Measurements from ENCODE around the gene DNALI1.
A peak's percentile ranks its signal among the peaks of the same experiment; 100 is the strongest.
"Not testable (repeated sequence)": the region's sequence is repeated elsewhere in the genome, so short reads cannot be mapped to it uniquely, and the experiment has no call there.

The DNALI1 gene

GRCh38 chr1:37584544-37584943 lies 27.8 kb downstream of the DNALI1 start:
- not testable (repeated sequence) for H2BK15ac ChIP-seq (ENCODE audit: low read depth, poor library complexity, severe bottlenecking); H3K4me2 ChIP-seq (ENCODE audit: low read length, poor library complexity, severe bottlenecking); H3K4ac ChIP-seq (ENCODE audit: low read depth in 1 of 2, low read length in 2 of 2); H4K91ac ChIP-seq (ENCODE audit: low read length); H3K14ac ChIP-seq (ENCODE audit: low read length in 2 of 2); H2AFZ ChIP-seq (ENCODE audit: low read depth, low read length); H3K23ac ChIP-seq (ENCODE audit: low read length in 2 of 2); H3K4me1 ChIP-seq (ENCODE audit: control insufficient read depth, insufficient read depth, low read depth, low read length); H2AK5ac ChIP-seq (ENCODE audit: low read length, severe bottlenecking); H2BK120ac ChIP-seq (ENCODE audit: low read depth, low read length); H3K27ac ChIP-seq (ENCODE audit: low read length, poor library complexity, severe bottlenecking); H2BK5ac ChIP-seq (ENCODE audit: low read depth, low read length, poor library complexity, severe bottlenecking); H3K9ac ChIP-seq (ENCODE audit: low read length); DNase-seq; H4K8ac ChIP-seq (ENCODE audit: low read length); H3K9me3 ChIP-seq (ENCODE audit: control insufficient read depth, low read length); H3K27me3 ChIP-seq (ENCODE audit: control insufficient read depth in 1 of 2, insufficient read depth in 1 of 2, low read length in 2 of 2); H2BK12ac ChIP-seq (ENCODE audit: low read length in 2 of 2); H3K4me3 ChIP-seq (ENCODE audit: insufficient read depth in 1 of 2, low read depth in 1 of 2, low read length in 2 of 2); H3K18ac ChIP-seq (ENCODE audit: low read depth in 1 of 2, low read length in 2 of 2)
- Histone ChIP-seq H3K79me1 (replicated peaks; ENCODE audit: low read length, poor library complexity, severe bottlenecking) (peaks cover 16% of the 10 kb centered on the region), H3K36me3 (ENCODE audit: control insufficient read depth in 1 of 2, insufficient read depth in 2 of 2, low read depth in 1 of 2, low read length in 2 of 2) (peaks cover 33 to 89% of the 10 kb centered on the region in 2 experiments)
- 97% methylated on average over 4 of the region's 4 CpGs for WGBS

- no peak overlapping the region for H4K91ac ChIP-seq (ENCODE audit: low read length)
- H3K27ac ChIP-seq (ENCODE audit: low read length, poor library complexity, severe bottlenecking): no peak overlapping the region
- H2BK12ac ChIP-seq (ENCODE audit: low read length in 2 of 2): no peak overlapping the region
- no peak for DNase-seq
- no peak overlapping the region for H3K4me2 ChIP-seq (ENCODE audit: low read length, poor library complexity, severe bottlenecking)
- H3K18ac ChIP-seq (ENCODE audit: low read depth in 1 of 2, low read length in 2 of 2): no peak overlapping the region
- no peak overlapping the region for H3K14ac ChIP-seq (ENCODE audit: low read length in 2 of 2)
- H4K8ac ChIP-seq (ENCODE audit: low read length): no peak overlapping the region
- H2BK120ac ChIP-seq (ENCODE audit: low read depth, low read length): no peak overlapping the region
- no peaks in the 10 kb centered on the region for H3K9me3 ChIP-seq (ENCODE audit: control insufficient read depth, low read length)
- peaks cover 18 to 91% of the 10 kb centered on the region in 2 experiments for H3K36me3 ChIP-seq (ENCODE audit: control insufficient read depth in 1 of 2, insufficient read depth in 2 of 2, low read depth in 1 of 2, low read length in 2 of 2)
- H3K79me1 ChIP-seq (replicated peaks; ENCODE audit: low read length, poor library complexity, severe bottlenecking): peaks cover 14% of the 10 kb centered on the region
- no peak overlapping the region for H3K4ac ChIP-seq (ENCODE audit: low read depth in 1 of 2, low read length in 2 of 2)
- H3K9ac ChIP-seq (ENCODE audit: low read length): peak overlapping the region; percentile 29
- no peaks in the 10 kb centered on the region for H3K4me1 ChIP-seq (ENCODE audit: control insufficient read depth, insufficient read depth, low read depth, low read length)
- 94% methylated on average over 2 of the region's 2 CpGs for WGBS
- H3K23ac ChIP-seq (ENCODE audit: low read length in 2 of 2): no peak overlapping the region
- no peaks in the 10 kb centered on the region for H3K27me3 ChIP-seq (ENCODE audit: control insufficient read depth in 1 of 2, insufficient read depth in 1 of 2, low read length in 2 of 2)
- H2AK5ac ChIP-seq (ENCODE audit: low read length, severe bottlenecking): no peak overlapping the region
- no peak overlapping the region for H2BK5ac ChIP-seq (ENCODE audit: low read depth, low read length, poor library complexity, severe bottlenecking)
- no peak overlapping the region for H2AFZ ChIP-seq (ENCODE audit: low read depth, low read length)
- H2BK15ac ChIP-seq (ENCODE audit: low read depth, poor library complexity, severe bottlenecking): no peak overlapping the region
- H3K4me3 ChIP-seq (ENCODE audit: insufficient read depth in 1 of 2, low read depth in 1 of 2, low read length in 2 of 2): no peak overlapping the region
These were observed 32.2 kb downstream of the DNALI1 start for GRCh38 chr1:37588939-37589338.

- no peak for DNase-seq
- H3K4me2 ChIP-seq (ENCODE audit: low read length, poor library complexity, severe bottlenecking): no peak overlapping the region
- peak overlapping the region in 1 of 2 experiments; percentile 99 for H3K4me3 ChIP-seq (ENCODE audit: insufficient read depth in 1 of 2, low read depth in 1 of 2, low read length in 2 of 2)
- no peak overlapping the region for H3K14ac ChIP-seq (ENCODE audit: low read length in 2 of 2)
- H3K18ac ChIP-seq (ENCODE audit: low read depth in 1 of 2, low read length in 2 of 2): no peak overlapping the region
- no peak overlapping the region for H2AFZ ChIP-seq (ENCODE audit: low read depth, low read length)
- H3K4me1 ChIP-seq (ENCODE audit: control insufficient read depth, insufficient read depth, low read depth, low read length): peaks cover 4% of the 10 kb centered on the region
- 99% methylated on average over 5 of the region's 6 CpGs for WGBS
- peaks cover 7% of the 10 kb centered on the region for H3K79me1 ChIP-seq (replicated peaks; ENCODE audit: low read length, poor library complexity, severe bottlenecking)
- H3K9me3 ChIP-seq (ENCODE audit: control insufficient read depth, low read length): no peaks in the 10 kb centered on the region
- H2BK12ac ChIP-seq (ENCODE audit: low read length in 2 of 2): no peak overlapping the region
- H3K4ac ChIP-seq (ENCODE audit: low read depth in 1 of 2, low read length in 2 of 2): no peak overlapping the region
- no peak overlapping the region for H2BK5ac ChIP-seq (ENCODE audit: low read depth, low read length, poor library complexity, severe bottlenecking)
- no peak overlapping the region for H4K91ac ChIP-seq (ENCODE audit: low read length)
- no peak overlapping the region for H2AK5ac ChIP-seq (ENCODE audit: low read length, severe bottlenecking)
- H3K9ac ChIP-seq (ENCODE audit: low read length): no peak overlapping the region
- no peak overlapping the region for H3K23ac ChIP-seq (ENCODE audit: low read length in 2 of 2)
- H2BK15ac ChIP-seq (ENCODE audit: low read depth, poor library complexity, severe bottlenecking): no peak overlapping the region
- no peak overlapping the region for H4K8ac ChIP-seq (ENCODE audit: low read length)
- H3K36me3 ChIP-seq (ENCODE audit: control insufficient read depth in 1 of 2, insufficient read depth in 2 of 2, low read depth in 1 of 2, low read length in 2 of 2): peaks cover 10 to 49% of the 10 kb centered on the region in 2 experiments
- H3K27ac ChIP-seq (ENCODE audit: low read length, poor library complexity, severe bottlenecking): no peak overlapping the region
- H3K27me3 ChIP-seq (ENCODE audit: control insufficient read depth in 1 of 2, insufficient read depth in 1 of 2, low read length in 2 of 2): no peaks in the 10 kb centered on the region
- no peak overlapping the region for H2BK120ac ChIP-seq (ENCODE audit: low read depth, low read length)
These were observed 37.0 kb downstream of the DNALI1 start for GRCh38 chr1:37593726-37594125.

GRCh38 chr1:37595440-37596181 lies 38.9 kb downstream of the DNALI1 start, which contains the start of gene GNL2:
GNL2 (minus strand) TSS chr1:37595937; CDS start chr1:37595822, 115 bp downstream.
- H2BK5ac ChIP-seq (ENCODE audit: low read depth, low read length, poor library complexity, severe bottlenecking): no peak within 1 kb of the TSS
- H4K91ac ChIP-seq (ENCODE audit: low read length): peak within 1 kb of the TSS; percentile 85
- no peak within 1 kb of the TSS for H4K8ac ChIP-seq (ENCODE audit: low read length)
- H3K4me2 ChIP-seq (ENCODE audit: low read length, poor library complexity, severe bottlenecking): peak within 1 kb of the TSS; percentile 87
- no peak within 1 kb of the TSS for H3K14ac ChIP-seq (ENCODE audit: low read length in 2 of 2)
- H3K27ac ChIP-seq (ENCODE audit: low read length, poor library complexity, severe bottlenecking): peak within 1 kb of the TSS; percentile 58
- H3K9me3 ChIP-seq (ENCODE audit: control insufficient read depth, low read length): no peaks in the 10 kb centered on the region
- H3K23ac ChIP-seq (ENCODE audit: low read length in 2 of 2): no peak within 1 kb of the TSS
- no peak within 1 kb of the TSS for H2AK5ac ChIP-seq (ENCODE audit: low read length, severe bottlenecking)
- H3K36me3 ChIP-seq (ENCODE audit: control insufficient read depth in 1 of 2, insufficient read depth in 2 of 2, low read depth in 1 of 2, low read length in 2 of 2): peaks cover 3 to 31% of the 10 kb centered on the region in 2 experiments
- H3K9ac ChIP-seq (ENCODE audit: low read length): peak within 1 kb of the TSS; percentile 99
- peak; percentile 97 for DNase-seq
- peak within 1 kb of the TSS; percentile 90 to 99 for H3K4me3 ChIP-seq (ENCODE audit: insufficient read depth in 1 of 2, low read depth in 1 of 2, low read length in 2 of 2)
- peak within 1 kb of the TSS; percentile 93 for H2AFZ ChIP-seq (ENCODE audit: low read depth, low read length)
- WGBS: 0% methylated on average over 50 of the region's 51 CpGs
- H3K27me3 ChIP-seq (ENCODE audit: control insufficient read depth in 1 of 2, insufficient read depth in 1 of 2, low read length in 2 of 2): no peaks in the 10 kb centered on the region
- H3K79me1 ChIP-seq (replicated peaks; ENCODE audit: low read length, poor library complexity, severe bottlenecking): peaks cover 2% of the 10 kb centered on the region
- no peak within 1 kb of the TSS for H2BK120ac ChIP-seq (ENCODE audit: low read depth, low read length)
- H2BK15ac ChIP-seq (ENCODE audit: low read depth, poor library complexity, severe bottlenecking): peak within 1 kb of the TSS; percentile 93
- H3K4ac ChIP-seq (ENCODE audit: low read depth in 1 of 2, low read length in 2 of 2): peak within 1 kb of the TSS; percentile 14 to 84
- peak within 1 kb of the TSS in 1 of 2 experiments; percentile 21 for H2BK12ac ChIP-seq (ENCODE audit: low read length in 2 of 2)
- H3K18ac ChIP-seq (ENCODE audit: low read depth in 1 of 2, low read length in 2 of 2): peak within 1 kb of the TSS; percentile 85 to 95
- peaks cover 4% of the 10 kb centered on the region for H3K4me1 ChIP-seq (ENCODE audit: control insufficient read depth, insufficient read depth, low read depth, low read length)

Data from mesenchymal stem cell (in vitro differentiated cells and primary cell).